ENCODE data around the gene RS1. TPM values are rescaled to one million over a fixed set of nuclear protein-coding genes. Genes with fewer than 3 reads are reported as not detected.

The RS1 gene
- total RNA-seq = under 1 TPM in 1 of 4 donors, not detected in 3; 0.67 TPM

GRCh38 chrX:18672008-18672407 is at the start of gene RS1:
TSS of gene RS1 (minus strand) at chrX:18672108. CDS start at chrX:18672068, 40 bp downstream.
- no peaks in the 10 kb centered on the region for H3K36me3 ChIP-seq
- H3K27ac ChIP-seq = no peak within 1 kb of the TSS
- H3K4me1 ChIP-seq = no peaks in the 10 kb centered on the region
- TF ChIP-seq POLR2A (IDR thresholded peaks at IDR 0.05) (no peak), CTCF (IDR thresholded peaks at IDR 0.05) (no peak)
- H3K9me3 ChIP-seq = no peaks in the 10 kb centered on the region
- no peak within 1 kb of the TSS for H3K4me3 ChIP-seq (replicated peaks in 1 of 3)
- no peak for DNase-seq
- intact Hi-C loops (cut with DNase I) = no loop called here
- no peaks in the 10 kb centered on the region for H3K27me3 ChIP-seq
- WGBS, 2 donors = 92 to 93% methylated on average over 5 to 7 of the region's 10 CpGs

GRCh38 chrX:18719852-18720251 is 47.9 kb upstream of the RS1 start:
- H3K36me3 ChIP-seq = no peaks in the 10 kb centered on the region
- intact Hi-C loops (cut with DNase I) = no loop called here
- H3K27me3 ChIP-seq = no peaks in the 10 kb centered on the region
- no peaks in the 10 kb centered on the region for H3K9me3 ChIP-seq
- no peaks in the 10 kb centered on the region for H3K4me1 ChIP-seq
- no peak overlapping the region for H3K4me3 ChIP-seq (replicated peaks in 1 of 3)
- no peak for DNase-seq
- TF ChIP-seq POLR2A (IDR thresholded peaks at IDR 0.05) = no peak
- no peak for TF ChIP-seq CTCF (IDR thresholded peaks at IDR 0.05)
- H3K27ac ChIP-seq = no peak overlapping the region
- WGBS, 2 donors = 81 to 84% methylated on average over 4 of the region's 4 CpGs

- no peaks in the 10 kb centered on the region for H3K9me3 ChIP-seq
- no peak overlapping the region for H3K27ac ChIP-seq
- no peaks in the 10 kb centered on the region for H3K4me1 ChIP-seq
- no peaks in the 10 kb centered on the region for H3K27me3 ChIP-seq
- H3K4me3 ChIP-seq (replicated peaks in 1 of 3) = no peak overlapping the region
- H3K36me3 ChIP-seq = no peaks in the 10 kb centered on the region
- no peak for DNase-seq
- 95 to 100% methylated on average over 5 to 9 of the region's 9 CpGs for whole genome bisulfite sequencing, 2 donors
- TF ChIP-seq CTCF (IDR thresholded peaks at IDR 0.05) (no peak), POLR2A (IDR thresholded peaks at IDR 0.05) (no peak)
- intact Hi-C loops (cut with DNase I) = no loop called here
These were observed 43.0 kb upstream of the RS1 start for GRCh38 chrX:18714910-18715309.

GRCh38 chrX:18709833-18710232 is 37.9 kb upstream of the RS1 start:
- no peaks in the 10 kb centered on the region for H3K27me3 ChIP-seq
- H3K4me3 ChIP-seq (replicated peaks in 1 of 3) = no peak overlapping the region
- no peak for DNase-seq
- WGBS, 2 donors = 95 to 96% methylated on average over 3 of the region's 3 CpGs
- H3K4me1 ChIP-seq = no peaks in the 10 kb centered on the region
- no peak overlapping the region for H3K27ac ChIP-seq
- no peaks in the 10 kb centered on the region for H3K36me3 ChIP-seq
- intact Hi-C loops (cut with DNase I) = no loop called here
- H3K9me3 ChIP-seq = no peaks in the 10 kb centered on the region
- TF ChIP-seq CTCF (IDR thresholded peaks at IDR 0.05) = no peak
- TF ChIP-seq POLR2A (IDR thresholded peaks at IDR 0.05) = no peak

GRCh38 chrX:18707426-18708049 is 35.6 kb upstream of the RS1 start, which contains the start of gene PPEF1:
TSS of gene PPEF1 (plus strand) at chrX:18707645. CDS start at chrX:18707781, 136 bp downstream.
- no peaks in the 10 kb centered on the region for H3K27me3 ChIP-seq
- 59 to 62% methylated on average over 8 of the region's 8 CpGs for WGBS, 2 donors
- intact Hi-C loops (cut with DNase I) = no loop called here

More at GRCh38 chrX:18707426-18708049, 35.6 kb upstream of the RS1 start, which contains the start of gene PPEF1:
- no peaks in the 10 kb centered on the region for H3K4me1 ChIP-seq
- no peak within 1 kb of the TSS for H3K4me3 ChIP-seq (replicated peaks in 1 of 3)
- no peak for DNase-seq
- H3K36me3 ChIP-seq = no peaks in the 10 kb centered on the region
- no peaks in the 10 kb centered on the region for H3K9me3 ChIP-seq
- TF ChIP-seq POLR2A (IDR thresholded peaks at IDR 0.05) = no peak
- TF ChIP-seq CTCF (IDR thresholded peaks at IDR 0.05) = no peak
- no peak within 1 kb of the TSS for H3K27ac ChIP-seq
